ENCODE measurements around the gene PSMC6.

PSMC6 gene

DNA sequence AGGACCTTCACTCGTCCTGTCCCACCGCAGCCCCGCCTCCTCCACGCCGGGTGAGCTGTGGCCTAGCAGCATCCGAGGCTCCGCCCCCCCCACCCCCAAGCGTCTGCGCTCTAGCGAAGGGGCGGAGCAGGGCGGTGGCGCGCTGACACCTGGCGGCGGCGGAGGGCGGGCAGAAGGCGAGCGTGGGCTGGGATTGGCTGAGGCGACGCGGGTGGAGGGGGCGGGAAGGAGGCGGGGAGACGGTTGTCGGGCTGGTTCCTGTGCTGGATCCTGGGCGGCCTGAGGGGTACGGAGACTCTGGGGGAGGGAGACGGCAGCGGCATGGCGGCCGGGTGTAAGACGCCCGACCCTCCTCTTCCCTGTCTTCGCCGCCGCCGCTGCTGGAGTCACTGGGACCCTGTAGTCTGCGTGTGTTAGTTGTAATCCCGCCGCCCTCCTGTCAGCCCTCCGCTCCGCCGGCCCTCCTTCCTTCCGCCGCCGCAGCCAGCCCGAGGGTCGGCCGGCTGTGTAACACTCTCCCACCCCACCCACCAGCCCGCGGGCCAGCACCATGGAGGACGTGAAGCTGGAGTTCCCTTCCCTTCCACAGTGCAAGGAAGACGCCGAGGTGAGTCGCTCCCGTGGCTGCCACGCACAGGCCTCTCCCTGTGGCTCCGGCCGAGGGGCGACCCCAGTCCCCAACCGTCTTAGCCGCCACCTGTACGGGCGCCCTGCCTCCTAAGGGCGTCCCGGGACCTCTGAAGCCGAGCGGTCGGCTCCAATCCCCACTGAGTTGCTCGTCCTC is 23.1 kb downstream of the PSMC6 start, which contains the start of gene STYX:
Gene STYX (plus strand): TSS at position 242 of the 784 bp plus-strand sequence. CDS start 309 bp downstream, at position 551.
- H3K4me3 ChIP-seq (ENCODE audit: low read depth, low read length), result peak within 1 kb of the TSS; percentile 100
- TF ChIP-seq, protein P1, sequence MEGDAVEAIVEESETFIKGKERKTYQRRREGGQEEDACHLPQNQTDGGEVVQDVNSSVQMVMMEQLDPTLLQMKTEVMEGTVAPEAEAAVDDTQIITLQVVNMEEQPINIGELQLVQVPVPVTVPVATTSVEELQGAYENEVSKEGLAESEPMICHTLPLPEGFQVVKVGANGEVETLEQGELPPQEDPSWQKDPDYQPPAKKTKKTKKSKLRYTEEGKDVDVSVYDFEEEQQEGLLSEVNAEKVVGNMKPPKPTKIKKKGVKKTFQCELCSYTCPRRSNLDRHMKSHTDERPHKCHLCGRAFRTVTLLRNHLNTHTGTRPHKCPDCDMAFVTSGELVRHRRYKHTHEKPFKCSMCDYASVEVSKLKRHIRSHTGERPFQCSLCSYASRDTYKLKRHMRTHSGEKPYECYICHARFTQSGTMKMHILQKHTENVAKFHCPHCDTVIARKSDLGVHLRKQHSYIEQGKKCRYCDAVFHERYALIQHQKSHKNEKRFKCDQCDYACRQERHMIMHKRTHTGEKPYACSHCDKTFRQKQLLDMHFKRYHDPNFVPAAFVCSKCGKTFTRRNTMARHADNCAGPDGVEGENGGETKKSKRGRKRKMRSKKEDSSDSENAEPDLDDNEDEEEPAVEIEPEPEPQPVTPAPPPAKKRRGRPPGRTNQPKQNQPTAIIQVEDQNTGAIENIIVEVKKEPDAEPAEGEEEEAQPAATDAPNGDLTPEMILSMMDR (IDR thresholded peaks at IDR 0.05; ENCODE audit: low read depth, low read length, missing control alignments), result no peak
- peak; percentile 94 for DNase-seq (ENCODE audit: low read depth)

DNA sequence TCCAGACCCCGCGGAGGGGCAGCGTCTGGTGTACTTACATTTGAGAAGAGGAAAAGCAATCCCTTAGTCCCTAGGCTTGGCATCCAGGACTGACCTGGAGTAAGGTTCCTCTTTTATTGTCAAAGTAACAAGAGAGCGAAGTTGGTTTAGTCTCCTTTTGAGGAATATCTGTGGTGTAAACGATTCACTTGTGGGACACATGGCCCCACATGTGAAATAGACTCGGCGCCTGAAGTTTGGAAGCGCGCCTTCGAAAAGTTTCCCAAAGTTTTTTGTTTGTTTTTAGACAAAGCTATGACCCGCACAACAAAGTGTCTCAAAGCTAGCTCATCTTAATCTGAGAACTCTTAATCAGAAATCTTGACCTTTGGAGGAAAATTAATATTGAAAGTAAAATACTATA is 23.7 kb downstream of the PSMC6 start:
- peak overlapping the region; percentile 100 for H3K4me3 ChIP-seq (ENCODE audit: low read depth, low read length)
- TF ChIP-seq, protein P1 (IDR thresholded peaks at IDR 0.05; ENCODE audit: low read depth, low read length, missing control alignments), result no peak
- no peak for DNase-seq (ENCODE audit: low read depth)

DNA sequence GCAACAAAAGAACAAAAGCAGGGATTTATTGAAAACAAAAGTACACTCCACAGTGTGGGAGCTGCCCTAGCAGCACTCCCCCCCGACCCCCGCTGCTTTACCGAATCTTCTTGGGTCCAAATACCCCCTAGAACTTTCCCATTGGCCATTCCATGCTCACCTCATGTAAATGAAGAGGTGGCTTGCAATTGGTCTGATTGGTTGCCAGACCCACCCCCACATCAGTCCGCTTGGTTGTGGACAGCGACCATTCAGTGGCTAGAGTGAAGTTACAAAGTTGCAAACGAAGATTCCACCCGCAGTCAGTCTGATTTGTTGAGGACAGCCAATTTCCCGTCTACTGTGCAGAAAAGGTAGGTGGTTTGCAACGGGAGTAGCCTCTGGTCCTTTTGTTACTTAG is 26.8 kb downstream of the PSMC6 start:
- TF ChIP-seq, protein P1 (IDR thresholded peaks at IDR 0.05; ENCODE audit: low read depth, low read length, missing control alignments), result no peak
- no peak for DNase-seq (ENCODE audit: low read depth)
- H3K4me3 ChIP-seq (ENCODE audit: low read depth, low read length), result no peak overlapping the region

DNA sequence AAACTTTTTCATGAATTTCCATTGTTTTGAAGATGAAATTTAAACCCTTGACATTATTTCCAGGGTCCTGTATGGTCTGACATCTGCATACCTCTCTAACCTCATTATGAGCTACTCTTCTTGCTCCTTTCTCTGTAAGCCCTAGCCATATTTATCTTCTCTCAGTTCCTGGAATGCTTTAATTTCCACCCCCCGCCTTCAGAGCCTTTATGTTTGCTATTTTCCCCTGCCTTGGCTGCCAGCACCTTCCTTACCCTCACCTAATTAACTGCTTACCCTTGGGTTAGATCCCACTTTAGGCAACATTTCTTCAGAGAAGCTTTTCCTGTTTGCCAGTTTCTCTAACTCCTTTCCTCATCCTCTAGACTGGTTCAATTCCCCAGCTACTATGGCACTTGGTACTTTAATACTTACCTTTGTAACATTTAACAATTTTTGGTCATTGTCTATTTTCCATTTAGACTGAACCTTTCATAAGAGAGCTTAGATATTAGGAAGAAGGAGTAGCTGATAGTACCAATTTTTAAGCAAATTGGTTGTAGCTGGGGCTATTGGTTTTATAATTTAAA is 29.0 kb downstream of the PSMC6 start:
- DNase-seq (ENCODE audit: low read depth), result no peak
- H3K4me3 ChIP-seq (ENCODE audit: low read depth, low read length), result no peak overlapping the region
- TF ChIP-seq, protein P1 (IDR thresholded peaks at IDR 0.05; ENCODE audit: low read depth, low read length, missing control alignments), result no peak

DNA sequence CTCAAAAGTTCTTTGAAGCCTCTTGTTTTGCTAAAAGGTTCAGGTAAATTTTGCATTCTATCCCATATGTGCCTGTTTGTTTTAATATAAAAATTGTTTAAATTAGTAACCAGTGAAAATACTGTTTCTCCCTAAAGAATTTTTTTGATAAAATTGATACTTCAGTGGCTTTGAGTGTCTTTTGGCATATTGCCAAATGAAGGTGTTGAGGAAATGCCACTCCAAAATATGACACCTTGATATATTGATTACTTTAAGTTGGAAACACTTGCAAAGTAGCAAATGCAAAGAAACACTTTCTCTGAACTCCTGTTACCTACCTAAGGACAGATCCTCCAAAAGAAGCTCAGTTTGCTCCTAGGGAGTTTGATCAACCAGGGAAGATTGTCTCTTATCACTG is 31.4 kb downstream of the PSMC6 start:
- no peak overlapping the region for H3K4me3 ChIP-seq (ENCODE audit: low read depth, low read length)
- TF ChIP-seq, protein P1 (IDR thresholded peaks at IDR 0.05; ENCODE audit: low read depth, low read length, missing control alignments), result no peak
- no peak for DNase-seq (ENCODE audit: low read depth)

DNA sequence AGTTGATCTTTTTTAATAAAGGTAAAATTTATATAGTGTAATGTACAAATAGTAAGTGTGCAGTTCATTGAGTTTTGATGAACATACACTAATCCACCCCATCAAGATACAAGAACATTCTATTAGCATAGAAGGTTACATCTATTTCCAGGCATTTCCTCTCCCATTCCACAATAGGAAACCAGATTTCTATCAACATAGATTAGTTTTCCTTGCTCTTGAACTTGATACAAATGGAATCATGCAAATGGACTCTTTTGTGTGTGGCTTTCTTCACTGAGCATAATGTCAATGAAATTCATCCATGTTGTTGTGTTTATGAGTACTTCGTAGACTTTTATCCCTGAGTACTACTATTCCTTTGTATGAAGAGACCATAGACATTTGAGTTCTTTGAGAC is 33.8 kb downstream of the PSMC6 start:
- H3K4me3 ChIP-seq (ENCODE audit: low read depth, low read length), result no peak overlapping the region
- no peak for DNase-seq (ENCODE audit: low read depth)
- TF ChIP-seq, protein P1 (IDR thresholded peaks at IDR 0.05; ENCODE audit: low read depth, low read length, missing control alignments), result no peak
